Endometrium (tissue), 2 donors: ENCODE measurements around the gene GUCD1.
A peak's percentile ranks its signal among the peaks of the same experiment; 100 is the strongest.

Experiments
- FAIRE-seq: peaks from 2 replicates; lab custom pipeline; 2012; peaks lifted over from hg19 to GRCh38; lab: Jason Lieb, UNC
- donor health status: control.
- donor health status: control.

Gene GUCD1

DNA sequence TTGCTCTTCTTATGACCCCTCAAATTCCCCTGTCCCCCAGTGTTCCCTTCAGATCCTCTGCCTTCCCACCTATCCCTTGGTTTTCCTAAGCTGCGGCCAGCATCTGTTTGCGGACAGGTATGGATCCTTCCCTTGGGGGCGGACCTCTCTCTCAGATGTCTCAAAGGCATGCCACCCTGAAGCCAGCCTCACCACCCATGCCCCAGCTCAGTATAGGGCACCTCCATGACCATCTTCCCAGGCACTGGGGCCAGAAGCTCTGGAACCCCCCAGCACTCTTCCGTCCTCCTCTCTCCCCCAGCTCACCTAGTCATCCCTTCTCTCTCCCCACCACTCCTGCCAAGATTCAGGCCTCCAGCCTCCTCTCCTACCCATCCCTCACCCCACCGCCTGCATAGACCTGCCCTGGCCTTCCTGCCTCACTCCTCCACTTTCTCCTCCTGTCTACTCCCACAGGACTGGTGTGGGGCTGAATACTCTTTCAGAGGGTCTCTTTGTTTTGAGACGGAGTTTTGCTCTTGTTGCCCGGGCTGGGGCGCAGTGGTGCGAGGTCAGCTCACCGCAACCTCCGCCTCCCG is 35.7 kb upstream of the GUCD1 start:
- FAIRE-seq = no peak

DNA sequence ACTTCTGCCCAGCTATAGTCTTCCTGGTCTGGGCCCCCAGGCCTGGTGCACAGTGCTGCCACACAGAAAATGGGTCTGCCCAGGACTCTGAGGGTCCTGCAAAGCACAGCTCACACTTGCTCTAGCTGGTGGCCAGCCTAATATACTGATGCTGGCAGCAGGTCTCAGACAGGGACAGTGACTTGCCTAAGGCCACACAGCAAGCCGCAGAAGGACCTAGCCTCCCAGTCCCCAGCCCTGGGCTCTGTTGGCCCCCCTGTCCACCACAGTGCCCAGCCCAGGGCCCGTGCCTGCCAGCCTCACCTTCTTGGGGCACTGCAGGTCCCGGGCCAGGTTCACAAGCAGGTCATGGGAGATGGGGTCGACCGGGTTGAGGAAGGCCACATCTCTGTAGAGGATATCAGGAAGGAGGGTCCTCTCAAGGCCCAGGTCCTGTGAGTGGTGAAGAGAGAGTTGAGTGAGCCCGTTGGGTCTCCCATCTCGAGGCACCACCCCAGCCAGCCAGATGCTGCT is 34.6 kb upstream of the GUCD1 start:
- FAIRE-seq = no peak

DNA sequence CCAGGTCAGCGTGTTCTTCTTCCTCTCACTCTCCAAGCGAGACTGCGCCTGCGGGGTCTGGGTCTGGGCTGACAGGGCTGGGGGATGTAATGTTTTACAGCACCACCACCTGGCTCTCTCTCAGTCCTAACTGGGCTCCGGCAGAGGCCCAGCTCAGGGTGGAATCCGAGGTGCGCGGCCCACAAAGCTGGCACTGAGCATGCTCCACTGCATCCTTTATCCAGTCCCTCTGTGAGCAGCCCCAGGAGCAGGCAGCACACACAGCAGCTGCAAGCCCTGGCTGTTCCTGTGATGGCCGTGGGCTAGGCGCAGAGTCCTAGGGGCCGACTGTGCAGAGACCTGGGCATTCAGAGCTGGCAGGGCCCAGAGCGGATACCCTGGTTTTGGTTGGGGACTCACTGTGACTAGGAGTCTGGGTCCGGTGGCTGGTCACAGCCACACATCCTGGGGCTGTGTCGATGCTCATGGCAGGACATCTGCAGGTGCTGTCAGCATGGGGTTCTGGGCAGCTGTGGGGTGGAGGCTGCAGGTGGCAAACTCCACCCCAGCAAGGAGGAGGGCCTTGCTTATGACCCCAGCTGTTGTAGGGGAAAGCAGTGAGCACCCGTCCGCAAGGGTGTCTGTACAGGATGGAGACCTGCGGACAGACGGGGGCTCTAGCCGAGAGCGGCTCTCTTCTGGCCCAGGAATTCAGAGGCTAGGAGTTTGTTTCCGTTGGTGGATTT is 34.0 kb upstream of the GUCD1 start:
- no peak for FAIRE-seq

DNA sequence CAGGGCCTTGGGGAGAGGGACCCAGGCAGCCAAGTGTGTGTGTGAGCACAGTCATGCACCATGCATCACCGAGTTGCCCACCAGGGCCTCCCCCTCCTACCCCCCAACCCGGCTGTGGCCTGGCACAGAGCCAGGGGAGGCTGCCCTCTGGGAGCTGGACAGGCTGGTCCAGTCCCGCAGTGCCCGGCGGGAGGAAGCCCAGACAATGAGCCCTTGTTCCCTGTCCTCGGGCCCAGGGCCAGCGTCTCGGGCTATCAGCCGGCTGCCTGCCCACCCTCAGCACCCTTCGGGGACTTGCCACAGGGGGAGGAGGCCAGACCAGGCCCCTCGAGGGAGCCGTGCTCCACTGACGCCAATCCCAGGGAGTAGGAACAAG is 33.4 kb upstream of the GUCD1 start:
- no peak for FAIRE-seq

DNA sequence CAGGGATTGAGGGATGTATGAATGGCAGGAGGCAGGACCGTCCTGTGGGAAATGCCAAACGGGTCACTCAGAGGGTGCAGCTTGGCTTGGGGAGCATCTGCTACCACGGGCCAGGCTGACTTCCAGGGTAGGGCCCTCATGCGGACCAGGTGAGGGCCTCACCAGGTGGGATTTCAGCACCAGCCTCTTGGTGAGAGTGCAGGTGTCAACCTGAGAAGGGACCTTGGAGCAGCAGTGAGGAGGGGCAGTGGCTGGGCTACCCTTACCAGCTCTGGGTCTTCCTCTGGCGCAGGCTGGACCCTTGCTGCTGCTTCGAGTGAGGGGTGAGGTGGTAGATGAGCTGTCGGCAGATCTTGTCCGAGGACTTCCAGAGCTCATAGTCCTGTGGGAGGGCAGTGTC is 33.0 kb upstream of the GUCD1 start:
- FAIRE-seq = no peak

DNA sequence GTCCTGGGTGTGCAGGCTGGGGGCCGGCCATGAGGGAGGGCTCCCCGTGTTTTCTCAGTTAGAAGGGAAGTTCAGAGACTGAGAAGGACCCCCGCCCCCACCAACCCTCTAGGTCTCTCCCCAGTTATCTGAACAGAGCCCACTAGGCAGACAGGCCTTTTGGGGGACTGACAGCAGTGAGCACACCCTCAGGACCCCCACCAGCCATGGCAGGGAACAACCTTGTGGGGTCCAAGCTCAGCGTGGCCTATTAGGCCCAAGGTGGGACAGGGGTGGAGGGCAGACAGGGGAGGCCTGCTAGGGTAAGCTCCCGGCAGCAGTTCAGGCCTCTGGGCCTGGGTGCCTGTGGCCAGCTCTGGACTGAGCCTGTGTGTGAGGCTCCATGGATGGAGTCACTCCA is 32.3 kb upstream of the GUCD1 start:
- no peak for FAIRE-seq

DNA sequence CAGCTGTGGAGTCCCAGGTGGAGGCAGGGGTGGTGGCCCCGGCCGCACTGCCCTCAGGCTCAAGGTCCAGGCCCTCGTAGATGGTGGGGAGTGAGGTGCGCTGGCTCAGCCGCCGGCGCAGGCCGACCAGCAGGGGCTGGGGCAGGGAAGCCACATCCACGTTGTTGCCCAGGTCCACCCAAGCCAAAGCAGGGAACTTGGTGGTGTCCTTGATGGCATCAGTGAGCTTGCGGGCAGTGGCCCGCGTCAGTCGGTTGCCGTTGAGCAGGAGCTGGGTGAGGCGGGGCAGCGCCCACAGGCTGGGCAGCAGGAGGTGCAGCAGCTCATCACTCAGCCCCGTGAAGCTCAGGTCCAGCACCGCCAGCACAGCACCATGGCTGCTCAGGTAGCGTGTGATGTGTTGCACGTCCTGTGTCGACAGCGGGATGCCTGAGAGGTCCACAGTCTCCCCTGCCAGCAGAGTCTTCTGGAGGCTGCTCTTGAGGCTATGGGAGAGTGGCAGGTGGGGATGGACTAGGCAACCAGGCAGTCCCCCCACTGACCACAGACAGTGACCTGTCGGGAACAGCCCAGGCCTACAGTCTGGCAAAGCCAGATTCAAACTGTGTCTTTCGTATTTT is 31.1 kb upstream of the GUCD1 start:
- no peak for FAIRE-seq

DNA sequence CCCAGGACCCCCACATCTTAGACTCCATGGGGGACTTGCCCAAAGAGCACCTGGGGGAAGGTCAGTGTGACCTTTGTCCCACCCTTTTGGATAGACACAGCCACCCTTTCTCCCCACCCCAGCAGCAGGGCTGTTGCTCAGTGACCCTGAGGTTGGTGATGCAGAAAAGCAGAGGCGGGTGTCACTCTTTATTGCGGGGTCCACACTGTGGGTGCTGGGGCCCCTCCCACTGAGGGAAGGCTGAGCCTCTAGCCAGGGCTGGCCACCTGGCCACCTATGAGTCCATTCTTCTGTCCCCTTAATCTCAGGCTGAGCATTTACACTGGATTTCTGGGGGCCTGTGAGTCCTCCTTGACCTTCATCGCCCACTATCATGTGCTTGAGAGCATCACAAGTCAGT is 30.5 kb upstream of the GUCD1 start:
- FAIRE-seq = no peak

DNA sequence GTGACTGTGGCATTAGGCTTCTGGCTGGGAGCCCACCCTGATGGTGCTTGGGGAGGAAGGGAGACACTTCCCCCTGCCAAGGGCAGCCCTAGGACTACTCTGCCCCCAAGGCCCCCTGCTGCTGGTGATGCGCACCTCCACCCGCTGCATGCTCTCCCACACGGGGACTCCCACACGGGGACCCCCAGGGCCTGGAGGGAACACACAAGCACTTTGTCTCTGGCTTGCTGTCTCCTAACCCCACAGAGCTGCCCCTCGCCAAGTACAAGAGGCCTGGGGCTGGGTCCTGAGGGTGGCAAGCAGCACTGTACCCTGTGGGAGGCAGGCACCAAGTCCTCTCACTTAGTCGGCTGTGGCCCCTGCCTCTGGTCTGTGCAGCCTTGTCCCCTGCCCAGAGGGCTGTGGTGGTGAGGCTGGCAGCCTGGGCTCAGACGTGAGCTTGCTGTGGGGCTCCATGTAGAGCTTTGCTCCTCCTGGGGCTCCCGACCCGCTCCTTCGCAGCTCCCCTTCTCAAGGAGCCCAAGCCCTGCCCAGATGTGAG is 30.0 kb upstream of the GUCD1 start:
- FAIRE-seq = no peak

DNA sequence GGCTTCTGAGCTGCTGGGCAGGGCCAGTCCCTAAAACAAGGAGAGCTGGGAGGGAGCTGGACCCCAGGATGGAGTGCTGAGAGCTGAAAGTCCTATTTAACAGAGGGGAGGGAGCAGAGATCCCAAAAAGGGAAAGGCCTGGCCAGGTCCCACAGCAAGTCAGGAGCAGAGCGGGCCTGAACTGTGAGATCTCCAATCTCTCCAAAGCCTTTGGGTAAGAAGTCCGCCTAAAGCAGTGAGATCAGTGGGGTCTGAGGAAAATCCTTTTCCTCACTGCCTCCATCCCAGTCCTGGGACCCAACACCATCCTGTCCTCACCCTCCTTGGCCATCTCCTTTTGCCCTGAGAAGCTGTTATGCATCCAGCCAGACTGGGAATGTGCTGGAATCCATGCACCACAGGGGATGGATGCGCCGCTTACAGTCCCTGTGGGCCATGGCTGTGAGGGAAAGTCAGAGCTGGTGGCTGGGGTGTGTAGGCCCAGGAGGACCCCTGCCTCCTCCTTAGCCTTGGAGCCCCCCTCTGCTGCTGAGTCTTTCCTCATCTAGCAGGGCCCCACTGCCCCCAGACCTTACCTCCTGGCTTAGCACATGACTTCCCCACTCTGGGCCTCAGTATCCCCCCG is 29.3 kb upstream of the GUCD1 start:
- no peak for FAIRE-seq

DNA sequence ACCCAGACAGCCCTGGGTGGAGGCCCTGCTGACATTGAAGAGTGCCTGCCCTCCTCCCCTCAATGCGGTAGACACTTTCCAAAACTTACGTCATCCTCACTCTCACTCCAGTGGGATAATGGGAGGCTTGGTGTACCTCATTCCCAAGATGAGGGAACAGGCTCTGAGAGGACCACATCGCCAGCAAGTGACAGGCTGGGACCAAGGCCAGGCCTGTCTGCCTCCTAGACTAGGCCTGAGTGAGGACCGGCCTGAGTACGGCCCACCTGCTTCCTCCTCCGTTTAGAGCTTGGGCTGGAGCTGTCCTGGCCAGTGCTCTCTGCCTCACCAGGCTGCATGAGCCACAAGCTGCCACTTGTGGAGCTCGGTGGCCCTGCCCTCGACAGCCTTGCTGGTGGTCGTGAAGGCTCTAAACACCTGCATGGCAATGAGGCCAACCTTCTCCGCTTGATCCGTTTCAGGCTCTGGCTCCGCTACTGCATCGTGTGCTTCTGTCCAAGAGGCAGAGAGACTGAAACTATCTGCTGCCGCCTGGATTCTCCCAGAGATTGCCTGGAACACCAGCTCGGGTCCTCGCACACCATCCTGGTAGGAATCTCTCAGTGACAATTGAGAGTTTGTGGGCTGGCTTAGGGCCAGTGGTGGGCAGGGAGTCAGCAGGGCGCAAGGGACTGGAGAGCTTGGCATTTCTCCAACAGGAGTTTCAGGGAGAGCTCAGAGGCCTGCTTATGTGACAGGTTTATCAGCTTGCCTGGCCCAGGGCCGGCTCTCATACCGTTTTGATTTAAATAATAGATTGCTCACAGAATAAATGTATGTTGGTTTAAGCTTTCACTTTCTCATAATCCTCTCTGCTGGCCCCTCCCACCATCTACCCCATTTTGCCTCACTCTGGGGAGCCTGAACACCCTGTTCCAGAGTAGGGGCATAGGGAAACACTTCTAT is 28.6 kb upstream of the GUCD1 start:
- FAIRE-seq = no peak

DNA sequence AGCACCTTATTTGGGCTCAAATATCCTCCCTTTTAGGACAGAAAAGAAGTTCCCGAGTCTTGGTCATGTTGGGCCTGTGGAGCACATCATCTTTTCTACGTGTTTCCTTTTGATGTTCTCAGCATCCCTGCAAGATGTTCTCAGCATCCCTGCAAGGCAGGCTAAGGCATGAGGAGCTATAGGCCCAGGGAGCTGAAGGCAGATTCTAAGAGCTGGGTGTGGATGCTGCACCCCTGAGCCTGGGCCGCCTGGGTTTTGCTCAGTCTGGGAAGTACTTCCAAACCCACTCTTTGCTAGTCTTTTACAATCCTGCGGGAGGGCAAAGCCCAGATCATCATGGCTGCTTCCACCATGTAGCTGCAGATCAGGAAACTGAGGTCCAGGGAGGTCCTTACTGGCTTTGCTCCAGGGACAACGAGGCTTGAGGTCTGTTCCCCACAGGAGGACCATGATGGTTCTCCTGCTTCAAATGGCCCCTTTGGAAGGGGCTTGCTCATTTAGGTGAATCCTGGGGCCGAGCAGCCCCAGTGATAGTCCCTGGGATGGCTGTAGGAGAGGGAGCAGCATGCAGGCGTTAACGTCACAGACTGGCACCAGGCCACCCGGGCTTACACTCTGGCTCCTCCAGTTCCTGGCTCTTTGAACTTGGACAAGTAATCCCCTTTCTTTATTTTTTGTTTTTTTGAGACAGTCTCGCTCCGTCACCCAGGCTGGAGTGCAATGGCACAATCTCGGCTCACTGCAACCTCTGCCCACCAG is 27.3 kb upstream of the GUCD1 start:
- no peak for FAIRE-seq

DNA sequence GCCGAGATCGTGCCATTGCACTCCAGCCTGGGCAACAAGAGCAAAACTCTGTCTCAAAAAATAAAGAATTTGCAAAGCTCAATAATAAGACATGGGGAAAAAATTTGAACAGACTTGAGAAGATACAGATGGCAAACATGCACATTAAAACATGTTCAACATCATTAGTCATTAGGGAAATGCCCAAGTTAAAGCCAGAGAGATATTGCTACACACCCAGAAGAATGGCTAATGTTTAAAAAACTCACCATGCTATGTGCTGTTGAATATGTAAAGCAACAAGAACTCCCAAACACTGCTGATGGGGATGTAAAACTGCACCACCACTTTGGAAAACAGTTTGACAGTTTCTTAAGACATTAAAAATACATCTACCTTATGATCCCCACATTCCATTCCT is 25.3 kb upstream of the GUCD1 start:
- no peak for FAIRE-seq

DNA sequence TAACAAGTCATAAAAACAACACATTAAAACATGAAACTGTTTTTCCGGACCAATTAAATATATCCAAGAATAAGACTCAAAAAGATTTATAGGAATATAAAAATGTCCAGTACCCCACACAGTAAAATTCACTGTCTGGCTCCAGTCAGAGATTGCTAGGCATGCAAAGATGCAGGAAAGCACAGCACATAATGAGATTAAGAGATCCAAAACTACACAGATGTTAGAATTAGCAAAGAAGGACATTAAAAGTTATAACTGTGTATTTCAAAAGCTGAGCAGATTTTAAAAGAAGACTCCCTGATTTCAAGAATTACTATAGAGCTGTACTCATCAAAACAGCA is 24.3 kb upstream of the GUCD1 start:
- peak; percentile 99 for FAIRE-seq

DNA sequence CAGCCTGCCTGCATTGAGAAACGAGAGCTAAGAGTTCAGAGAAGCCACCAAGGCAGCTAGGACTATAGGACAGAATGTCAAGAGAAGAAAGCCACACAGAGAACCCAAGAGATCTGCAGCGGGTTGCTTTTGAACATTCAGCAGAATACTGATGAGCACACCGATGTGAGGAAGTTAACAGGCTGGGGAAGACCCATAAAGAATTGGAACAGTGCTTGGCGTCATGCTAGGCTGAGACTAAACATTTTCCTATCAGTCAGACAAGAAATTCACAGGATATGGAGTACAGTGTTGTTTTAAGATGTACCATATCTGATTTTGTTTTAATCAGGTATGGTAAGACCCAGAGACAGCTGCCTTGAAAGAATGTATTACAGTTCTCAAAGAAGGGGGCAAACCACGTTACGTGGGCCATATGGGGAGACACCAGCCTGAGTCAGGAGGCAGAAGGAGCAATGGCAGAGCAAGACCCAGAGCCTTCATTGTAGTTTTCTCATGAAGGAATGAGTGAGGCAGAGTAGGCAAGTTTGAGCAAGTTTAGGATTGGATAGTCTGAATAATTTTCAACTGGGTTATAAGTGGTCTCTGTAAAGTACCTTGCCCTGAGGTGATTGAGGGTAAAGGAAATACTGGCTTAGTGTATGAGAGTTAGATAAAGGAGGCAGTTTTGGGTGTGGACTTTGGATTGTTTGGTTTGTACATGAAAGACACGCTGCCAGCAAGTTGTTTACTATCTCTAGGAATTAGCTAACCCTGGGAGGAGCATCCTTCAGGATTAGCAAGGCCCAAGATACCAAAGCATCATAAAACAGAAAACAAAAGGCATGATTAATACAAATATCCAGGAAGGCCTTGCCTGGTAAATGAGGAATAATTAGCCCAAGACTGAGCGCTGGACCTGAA is 23.7 kb upstream of the GUCD1 start:
- FAIRE-seq = no peak

DNA sequence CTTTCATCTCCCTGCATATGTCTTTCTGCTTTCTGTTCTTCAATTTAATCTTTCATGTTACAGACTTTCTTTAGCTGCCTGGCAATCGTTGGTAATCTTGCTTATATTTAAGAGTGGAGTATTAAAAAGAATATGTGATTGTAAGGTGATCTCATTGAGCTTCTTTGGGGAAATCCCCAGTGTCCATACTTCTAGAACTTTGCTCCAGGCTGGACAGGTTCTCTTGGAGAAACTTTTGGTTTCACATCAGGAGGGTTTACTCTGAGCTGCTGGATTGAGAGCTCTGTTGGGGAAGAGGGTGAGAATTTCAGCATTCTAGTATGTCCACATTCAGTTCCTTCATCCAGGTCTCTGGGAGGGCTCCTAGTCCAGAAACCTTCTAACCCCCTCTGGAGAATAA is 21.8 kb upstream of the GUCD1 start:
- FAIRE-seq = no peak

DNA sequence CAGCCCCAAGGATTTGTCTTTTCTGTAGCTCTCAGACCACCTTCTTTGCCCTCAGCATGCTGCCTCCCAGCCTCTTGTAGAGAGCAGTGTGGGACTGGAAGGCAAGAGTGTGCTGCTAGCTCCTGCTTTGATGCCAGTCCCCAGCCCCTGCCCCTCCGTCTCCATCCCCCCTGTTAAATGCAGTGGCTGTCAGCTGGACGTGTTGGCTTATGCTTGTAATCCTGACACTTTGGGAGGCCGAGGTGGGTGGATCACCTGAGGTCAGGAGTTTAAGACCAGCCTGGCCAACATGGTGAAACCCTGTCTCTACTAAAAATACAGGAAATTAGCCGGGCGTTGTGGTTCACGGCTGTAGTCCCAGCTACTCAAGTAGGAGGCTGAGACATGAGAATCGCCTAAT is 16.3 kb upstream of the GUCD1 start:
- FAIRE-seq = no peak

DNA sequence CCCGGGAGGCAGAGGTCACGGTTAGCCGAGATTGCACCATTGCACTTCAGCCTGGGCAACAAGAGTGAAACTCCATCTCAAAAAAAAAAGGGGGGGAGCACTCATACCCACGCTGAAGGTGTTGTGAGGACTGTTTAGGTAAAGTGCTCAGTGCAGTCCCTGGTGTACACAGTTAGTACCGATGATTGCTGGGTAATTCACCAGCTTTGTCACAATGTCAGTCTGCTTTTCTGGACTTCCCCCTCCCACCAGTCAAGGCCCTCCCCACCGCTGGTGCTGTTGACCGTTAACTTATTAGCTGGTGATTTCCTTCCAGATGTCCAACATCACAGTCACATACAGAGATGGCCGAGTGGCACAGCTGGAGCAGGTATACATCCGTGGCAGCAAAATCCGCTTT is 12.7 kb upstream of the GUCD1 start:
- no peak for FAIRE-seq

DNA sequence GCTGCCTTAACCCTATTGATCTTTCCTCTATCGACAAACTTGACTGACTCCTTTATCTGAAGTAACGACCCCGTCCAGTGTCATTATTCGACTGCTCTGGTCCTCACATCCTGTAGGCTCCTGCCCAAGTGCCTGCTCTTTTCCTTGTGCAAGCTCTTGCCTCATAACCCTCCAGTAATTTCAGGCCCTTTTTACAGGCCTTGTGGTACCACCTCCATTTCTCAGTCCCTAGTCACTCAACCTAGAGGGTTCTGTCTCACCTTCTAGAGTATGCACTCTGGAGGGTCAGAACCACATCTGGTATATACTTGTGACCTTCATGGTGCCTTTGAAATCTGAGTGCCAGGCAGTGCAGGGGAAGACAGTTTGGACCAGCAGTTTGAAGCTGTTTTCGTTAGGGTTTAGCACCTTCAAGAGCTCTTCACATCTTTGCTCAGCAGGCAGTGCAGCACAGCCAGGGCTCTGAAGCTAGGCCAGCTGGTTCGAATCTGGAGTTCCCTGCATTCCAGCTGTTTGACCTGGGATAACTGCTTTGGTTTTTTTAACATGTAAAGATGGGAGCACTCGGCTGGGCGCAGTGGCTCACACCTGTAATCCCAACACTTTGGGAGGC is 12.1 kb upstream of the GUCD1 start:
- FAIRE-seq = no peak

DNA sequence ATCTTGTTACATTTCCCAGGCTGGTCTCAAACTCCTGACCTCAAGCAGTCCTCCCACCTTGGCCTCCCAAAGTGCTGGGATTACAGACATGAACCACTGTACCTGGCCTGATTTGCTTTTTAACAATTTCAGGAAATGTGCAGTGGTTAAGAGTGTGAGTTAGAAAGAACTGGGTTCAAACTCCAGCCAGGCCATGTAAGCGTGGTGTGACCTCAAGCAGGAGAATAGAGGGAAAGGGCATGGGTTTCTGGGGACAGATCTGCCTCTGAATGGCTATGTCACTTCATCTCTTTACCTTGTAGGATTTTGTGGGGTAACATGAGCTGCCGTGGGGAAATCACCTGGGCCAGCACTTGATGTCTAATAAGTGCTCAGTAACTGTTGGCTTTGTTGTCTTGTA is 10.1 kb upstream of the GUCD1 start:
- FAIRE-seq = no peak
